ENCODE measurements around the gene TOX2. TPM values are rescaled to one million over a fixed set of nuclear protein-coding genes. Genes with fewer than 3 reads are reported as not detected.

The TOX2 gene
- total RNA-seq, 2 experiments from 2014 or later = 0.23 TPM; not detected in 1

GRCh38 chr20:44031781-44032582, 117.3 kb downstream of the TOX2 start:
- TF ChIP-seq CTCF (conservative IDR thresholded peaks at IDR 0.05; ENCODE audit: low read length) = no peak
- no peak for TF ChIP-seq EZH2phosphoT487 (IDR thresholded peaks at IDR 0.05; ENCODE audit: borderline replicate concordance, low read depth, low read length)
- Histone ChIP-seq H3K4me3 (ENCODE audit: low read depth, low read length, poor library complexity, severe bottlenecking) (no peak overlapping the region), H3K4me1 (ENCODE audit: insufficient read depth, low read length, poor library complexity, severe bottlenecking) (no peaks in the 10 kb centered on the region), H2AFZ (ENCODE audit: low read length) (no peak overlapping the region), H3K27ac (ENCODE audit: low read depth, low read length, poor library complexity, severe bottlenecking) (no peak overlapping the region), H3K79me2 (ENCODE audit: insufficient read depth, low read depth, low read length) (no peaks in the 10 kb centered on the region), H3K9me3 (ENCODE audit: low read length) (no peaks in the 10 kb centered on the region), H3K4me2 (ENCODE audit: low read length) (no peak overlapping the region), H4K20me1 (ENCODE audit: insufficient read depth, low read length) (no peaks in the 10 kb centered on the region), H3K36me3 (ENCODE audit: insufficient read depth, low read length) (no peaks in the 10 kb centered on the region), H3K9me2 (ENCODE audit: insufficient read depth, low read length) (no peaks in the 10 kb centered on the region)
- DNase-seq (ENCODE audit: low spot score) = no peak
- BruUV-seq (replicated peaks) = no TSS peak
- CTCF ChIA-PET (ENCODE audit: unreplicated experiment) = no interaction called here
- intact Hi-C loops (cut with micrococcal nuclease; ENCODE audit: unreplicated experiment) = no loop called here
- POLR2A ChIA-PET = no interaction called here

- Histone ChIP-seq H3K4me1 (ENCODE audit: insufficient read depth, low read length, poor library complexity, severe bottlenecking) (no peaks in the 10 kb centered on the region), H3K9me2 (ENCODE audit: insufficient read depth, low read length) (no peaks in the 10 kb centered on the region), H3K4me3 (ENCODE audit: low read depth, low read length, poor library complexity, severe bottlenecking) (no peak overlapping the region), H4K20me1 (ENCODE audit: insufficient read depth, low read length) (no peaks in the 10 kb centered on the region), H3K9me3 (ENCODE audit: low read length) (no peaks in the 10 kb centered on the region), H3K36me3 (ENCODE audit: insufficient read depth, low read length) (no peaks in the 10 kb centered on the region), H3K27ac (ENCODE audit: low read depth, low read length, poor library complexity, severe bottlenecking) (no peak overlapping the region), H3K79me2 (ENCODE audit: insufficient read depth, low read depth, low read length) (no peaks in the 10 kb centered on the region), H2AFZ (ENCODE audit: low read length) (no peak overlapping the region), H3K4me2 (ENCODE audit: low read length) (no peak overlapping the region)
- no TSS peak for BruUV-seq (replicated peaks)
- no peak for DNase-seq (ENCODE audit: low spot score)
- ChIA-PET CTCF (ENCODE audit: unreplicated experiment) (no interaction called here), POLR2A (interaction anchor here (0.6 kb wide), 1 partner anchor 93 kb away, joined by 4 read pairs; no protein-coding TSS in a partner anchor)
- TF ChIP-seq CTCF (conservative IDR thresholded peaks at IDR 0.05; ENCODE audit: low read length) (no peak), EZH2phosphoT487 (IDR thresholded peaks at IDR 0.05; ENCODE audit: borderline replicate concordance, low read depth, low read length) (no peak)
- intact Hi-C loops (cut with micrococcal nuclease; ENCODE audit: unreplicated experiment) = no loop called here
Observed at GRCh38 chr20:44032583-44033331, 118.1 kb downstream of the TOX2 start.
